ENCODE data around the gene HMG20A. TPM values are rescaled to one million over a fixed set of nuclear protein-coding genes. Genes with fewer than 3 reads are reported as not detected.

HMG20A gene
- total RNA-seq, 1 donor from 2014 or later, result 48.6 TPM

DNA sequence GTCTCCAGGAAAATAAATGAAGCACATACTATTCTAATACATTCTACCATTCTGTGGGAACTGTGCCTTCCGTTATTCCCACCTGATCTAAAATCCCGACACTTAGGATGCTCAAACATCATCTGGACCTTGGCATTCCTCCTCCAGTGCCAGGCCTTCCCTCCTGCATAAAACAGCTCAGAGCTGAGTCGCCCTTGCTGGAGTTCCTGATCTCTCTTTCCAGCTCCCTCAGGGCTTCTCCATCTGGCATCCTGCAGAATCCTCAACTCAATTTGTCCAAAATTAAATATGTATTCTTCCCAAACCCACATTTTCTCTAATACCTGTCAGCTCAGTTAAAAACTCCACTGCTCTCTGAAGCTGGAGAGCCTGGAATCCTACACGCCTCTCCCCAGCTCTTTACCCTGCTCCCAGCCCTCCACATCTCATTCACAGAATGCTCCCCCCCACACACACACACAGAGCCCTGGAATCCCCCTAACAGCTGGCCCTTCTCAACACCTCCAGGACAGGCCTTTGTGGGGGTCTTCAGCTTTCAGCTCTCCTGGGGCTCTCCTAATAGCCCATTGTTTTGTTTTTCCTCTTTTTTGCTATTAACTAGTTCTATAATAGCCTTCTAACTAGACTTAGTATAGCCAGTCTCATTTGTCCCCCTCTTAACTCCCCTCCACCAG, 78.5 kb downstream of the HMG20A start:
- no peak for DNase-seq (ENCODE audit: low read depth)

DNA sequence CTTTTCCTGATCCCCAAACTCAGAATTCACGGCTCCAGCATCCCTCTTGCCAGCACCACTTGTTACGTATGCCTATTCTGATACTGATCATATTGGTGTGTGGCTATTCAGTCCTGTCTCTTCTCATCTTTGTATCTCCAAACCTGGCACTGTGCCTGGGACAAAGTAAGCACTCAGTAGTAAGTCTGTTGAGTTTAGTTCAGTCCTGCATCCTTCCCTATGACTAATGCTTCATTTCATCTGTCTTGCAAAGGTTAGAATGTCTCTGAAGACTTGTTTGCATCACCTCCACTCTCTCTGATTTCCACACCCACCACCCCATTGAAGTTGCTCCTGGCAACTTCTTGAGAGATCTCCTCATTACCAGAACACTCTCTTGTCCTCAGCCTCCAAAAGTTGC, 80.3 kb downstream of the HMG20A start:
- no peak for DNase-seq (ENCODE audit: low read depth)

DNA sequence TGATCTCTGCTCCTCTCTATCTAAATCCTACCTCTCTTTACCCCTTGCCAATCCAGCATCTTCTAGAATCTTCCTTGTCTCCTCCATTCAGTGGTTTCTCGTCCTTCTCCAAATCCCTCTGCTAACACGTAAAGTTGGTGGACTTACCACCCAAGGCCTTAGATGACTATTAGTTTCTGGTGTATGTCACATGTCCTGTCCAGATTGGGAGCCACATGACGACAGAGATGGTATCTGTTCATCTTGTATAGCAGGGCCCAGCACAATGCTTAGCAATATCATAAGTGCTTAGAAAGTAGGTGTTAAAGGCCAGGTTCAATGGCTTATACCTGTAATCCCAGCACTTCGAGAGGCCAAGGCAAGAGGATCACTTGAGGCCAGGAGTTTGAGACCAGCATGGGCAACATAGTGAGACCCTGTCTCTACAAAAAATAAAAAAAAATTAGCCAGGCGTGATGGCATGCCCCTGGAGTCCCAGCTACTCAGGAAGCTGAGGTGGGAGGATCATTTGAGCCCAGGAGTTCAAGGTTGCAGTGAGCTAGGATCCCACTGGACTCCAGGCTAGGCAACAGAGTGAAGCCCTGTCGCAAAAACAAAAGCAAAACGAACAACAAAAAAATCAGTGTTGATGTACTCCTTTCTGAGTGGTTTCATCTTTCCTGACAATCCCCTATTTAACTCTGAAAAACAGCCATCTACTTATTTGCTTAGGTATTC, 81.8 kb downstream of the HMG20A start:
- DNase-seq (ENCODE audit: low read depth), result no peak

DNA sequence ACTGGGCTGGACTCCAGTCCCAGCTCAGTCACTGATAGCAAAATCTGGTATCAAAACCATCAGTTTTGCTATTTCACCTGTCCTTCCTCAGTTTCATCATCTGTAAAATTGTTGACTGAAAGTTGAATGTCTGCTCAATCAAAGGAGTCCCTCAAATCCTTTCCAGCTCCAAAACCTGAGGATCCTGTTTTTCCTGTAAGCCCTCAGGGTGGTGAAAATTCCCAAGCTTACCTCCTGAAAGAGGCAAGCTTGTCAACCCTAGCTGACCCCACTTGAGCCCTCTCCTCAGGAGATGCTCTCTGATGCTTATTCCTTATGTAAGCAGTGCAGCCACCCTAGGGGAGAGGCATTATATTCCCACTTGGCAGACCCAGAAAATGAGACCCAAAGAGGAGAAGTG, 82.6 kb downstream of the HMG20A start:
- no peak for DNase-seq (ENCODE audit: low read depth)

DNA sequence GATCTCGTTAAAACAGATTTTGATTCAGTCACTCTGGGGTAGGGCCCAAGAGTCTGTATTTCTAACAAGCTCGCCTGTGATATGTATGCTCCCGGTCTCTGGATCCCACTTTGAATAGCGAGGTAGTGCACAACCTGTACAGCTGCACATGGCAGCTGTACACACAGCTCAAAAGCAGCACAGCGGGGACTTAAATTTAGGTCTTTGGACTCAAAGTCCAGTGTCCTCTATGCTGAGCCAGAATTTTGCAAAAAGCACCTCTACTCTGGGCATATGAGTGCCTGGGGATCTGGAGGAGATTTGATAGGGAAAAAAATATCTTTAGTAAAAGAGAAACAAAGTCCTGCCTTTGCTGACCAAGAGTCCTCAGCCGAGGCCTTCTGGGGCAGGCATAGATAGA, 83.1 kb downstream of the HMG20A start:
- DNase-seq (ENCODE audit: low read depth), result no peak

DNA sequence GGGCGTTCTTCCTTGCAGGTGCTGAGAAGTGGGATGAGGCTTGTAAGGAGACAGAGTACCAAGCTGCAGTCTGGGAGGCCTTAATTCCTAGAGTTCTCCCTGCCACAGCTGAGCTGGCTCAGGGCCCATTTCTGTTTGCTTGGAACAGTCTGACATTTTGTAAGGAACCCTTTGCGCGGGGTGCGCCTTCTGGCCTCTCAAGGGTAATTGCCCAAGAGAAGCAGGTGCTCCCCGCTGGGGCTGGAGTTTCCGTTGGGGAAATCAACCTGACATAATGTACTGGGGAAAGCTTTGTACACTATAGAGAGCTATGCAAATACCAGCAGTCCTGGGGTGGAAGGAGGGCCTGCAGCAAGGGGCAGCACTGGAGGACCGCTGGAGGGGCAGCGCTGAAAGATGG, 83.6 kb downstream of the HMG20A start:
- DNase-seq (ENCODE audit: low read depth), result no peak

DNA sequence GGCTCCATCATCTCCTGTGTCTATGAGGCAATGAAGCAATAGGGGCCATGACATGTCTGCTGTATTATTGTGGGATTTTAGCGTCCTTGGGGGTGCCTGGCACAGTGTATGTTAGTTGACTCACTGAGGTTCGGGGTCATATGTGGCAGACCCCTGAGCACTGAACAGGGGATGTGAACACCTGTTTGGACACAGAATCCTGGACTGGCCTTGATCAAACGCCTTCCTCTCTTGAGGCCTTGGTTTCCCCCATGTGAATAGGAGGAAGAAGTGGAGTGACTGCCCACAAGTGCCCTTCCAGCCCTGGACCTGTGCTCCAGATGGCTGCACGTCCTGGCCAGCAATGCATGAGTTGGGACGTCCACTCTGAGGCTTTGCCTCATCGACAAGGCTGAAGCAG, 84.2 kb downstream of the HMG20A start:
- DNase-seq (ENCODE audit: low read depth), result no peak

DNA sequence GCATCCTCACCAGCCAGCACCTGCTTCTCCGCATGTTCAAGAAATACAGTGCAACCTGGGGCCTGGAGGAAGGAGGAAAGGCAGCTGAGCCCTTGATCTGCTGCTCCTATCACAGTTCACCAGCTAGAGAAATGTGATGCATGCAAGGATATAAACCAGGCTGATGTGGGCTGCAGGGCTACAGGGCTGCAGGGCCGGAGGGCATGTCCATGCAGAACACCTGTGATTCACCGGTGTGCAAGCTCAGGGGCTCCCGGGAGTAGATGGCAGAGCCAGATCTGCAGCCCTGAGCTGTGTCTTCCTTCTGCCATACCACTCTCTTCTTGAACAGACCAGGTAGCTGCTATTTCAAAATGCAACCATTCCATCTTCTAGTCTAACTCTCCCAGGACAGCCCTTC, 84.9 kb downstream of the HMG20A start:
- no peak for DNase-seq (ENCODE audit: low read depth)

DNA sequence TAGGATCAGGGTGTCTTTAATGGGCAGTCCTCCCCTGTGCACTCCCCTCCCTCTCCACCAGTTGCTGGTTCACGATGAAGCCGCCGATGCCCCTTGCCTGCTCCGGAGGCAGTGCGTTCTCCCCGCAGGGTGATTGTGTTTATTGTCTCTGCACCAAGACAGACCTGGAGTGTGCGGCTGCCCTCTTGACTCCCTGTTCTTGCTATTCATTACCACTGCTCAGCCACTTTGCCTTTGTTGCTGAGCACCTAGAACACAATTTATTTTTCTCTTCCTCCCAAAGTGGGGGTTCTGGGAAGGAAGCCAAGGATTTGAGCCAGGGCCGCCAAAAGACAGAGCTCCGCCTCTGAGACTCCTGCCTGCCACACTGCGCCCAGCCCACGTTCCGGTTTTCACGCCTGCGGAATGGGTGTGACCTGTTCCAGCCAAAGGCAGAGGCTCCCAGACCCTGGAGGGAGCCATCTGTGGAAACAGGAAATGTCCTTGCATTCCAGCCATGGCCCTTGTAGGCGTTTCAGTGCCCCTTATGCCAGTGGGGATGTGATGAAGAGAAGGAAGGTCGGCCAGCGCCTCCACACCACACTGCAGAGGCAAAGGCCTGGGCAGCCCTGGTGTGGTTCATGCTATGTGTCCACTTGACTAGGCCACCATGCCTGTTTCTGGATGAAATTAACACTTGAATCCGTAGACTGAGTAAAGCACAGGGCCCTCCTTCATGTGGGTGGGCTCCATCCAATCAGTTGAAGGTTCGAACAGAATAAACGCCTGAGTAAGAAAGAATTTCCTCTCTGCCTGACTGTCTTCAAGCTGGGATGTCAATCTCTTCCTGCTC, 85.8 kb downstream of the HMG20A start:
- no peak for DNase-seq (ENCODE audit: low read depth)

DNA sequence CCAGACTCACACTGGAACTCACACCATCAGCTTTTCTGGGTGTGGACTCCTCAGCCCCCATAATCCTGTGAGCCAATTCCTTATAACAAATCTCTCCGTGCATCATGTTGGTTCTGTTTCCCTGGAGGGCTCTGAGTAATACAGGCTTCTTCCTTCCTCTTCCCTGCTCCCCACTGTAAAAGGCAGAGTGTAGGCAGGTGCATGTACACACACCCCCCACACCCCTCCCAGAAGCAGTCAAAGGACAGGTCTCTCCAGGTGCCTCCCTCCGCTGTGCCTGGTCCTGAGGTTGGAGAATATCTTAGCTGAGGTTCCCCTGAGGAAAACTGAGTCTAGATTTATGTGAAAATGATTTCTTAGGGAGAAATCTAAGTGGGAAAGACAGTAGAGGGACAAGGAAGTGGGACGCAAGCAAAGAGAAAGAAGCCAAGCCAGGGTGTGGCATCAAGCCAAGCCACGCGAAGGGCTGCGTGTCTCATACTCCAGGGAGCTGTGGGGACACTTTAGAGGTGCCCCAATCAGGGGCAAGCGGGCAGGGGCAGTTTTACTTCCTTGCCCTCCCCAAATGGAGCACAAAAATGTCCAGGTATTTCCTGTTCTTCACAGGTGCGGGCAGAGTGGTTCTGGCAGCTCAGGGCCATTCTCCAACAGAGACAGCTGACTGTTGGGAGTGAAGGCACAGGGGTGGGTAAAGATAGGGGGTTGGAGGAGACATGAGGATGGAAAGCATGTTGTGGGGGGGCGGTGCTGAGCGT, 86.6 kb downstream of the HMG20A start:
- no peak for DNase-seq (ENCODE audit: low read depth)

DNA sequence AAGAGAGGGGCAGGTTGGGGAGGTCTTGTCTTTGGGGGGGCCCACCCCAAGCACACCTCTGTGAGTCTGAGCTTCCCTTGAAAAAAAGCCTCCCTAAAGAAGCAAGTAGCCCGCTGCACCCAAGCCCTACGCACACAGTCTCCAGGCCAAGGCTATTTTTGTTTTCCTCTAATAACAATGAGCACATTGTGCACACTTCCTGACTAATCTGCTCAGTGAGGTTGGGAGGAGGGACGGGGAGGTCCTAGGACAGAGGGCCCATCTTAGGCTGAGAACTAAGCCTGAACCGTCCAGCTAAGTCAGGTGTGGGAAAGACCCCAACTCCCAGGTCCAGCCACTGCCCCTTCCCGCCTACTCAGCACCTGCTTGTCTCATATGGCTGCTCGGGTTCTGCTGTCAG, 87.2 kb downstream of the HMG20A start:
- DNase-seq (ENCODE audit: low read depth), result no peak

DNA sequence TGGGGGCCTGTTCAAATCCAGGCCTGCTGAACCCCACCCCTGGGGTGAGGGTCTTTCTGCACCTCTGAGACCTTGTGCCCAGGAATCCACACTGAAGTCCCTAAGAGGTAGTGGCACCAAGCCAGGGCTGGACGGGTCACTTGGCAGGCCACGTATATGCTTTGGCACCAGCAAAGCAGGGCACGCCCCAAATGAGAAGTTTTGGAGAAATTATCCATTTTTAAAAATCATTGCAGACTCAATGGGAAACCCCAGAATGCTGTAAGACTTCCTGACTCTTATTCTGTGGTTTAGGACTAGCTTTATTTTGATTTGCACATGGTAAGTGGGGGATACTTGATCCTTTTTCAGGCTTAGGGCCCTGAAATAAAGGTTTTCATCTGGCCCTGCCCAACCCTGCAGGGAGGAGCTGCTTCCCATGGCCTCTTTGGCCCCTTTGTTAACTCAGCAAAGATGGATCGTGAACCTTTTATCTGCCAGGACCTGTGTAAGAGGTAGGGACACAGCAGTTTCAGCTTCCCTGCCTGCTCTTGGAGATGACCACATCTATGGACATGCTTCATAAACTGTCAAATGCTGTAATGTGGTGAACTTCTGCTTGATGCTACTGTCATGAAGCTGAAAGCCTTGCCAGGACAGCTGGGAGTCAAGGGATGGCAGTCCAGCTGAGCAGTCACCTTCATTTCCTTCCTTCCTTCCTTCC, 88.0 kb downstream of the HMG20A start:
- DNase-seq (ENCODE audit: low read depth), result no peak

DNA sequence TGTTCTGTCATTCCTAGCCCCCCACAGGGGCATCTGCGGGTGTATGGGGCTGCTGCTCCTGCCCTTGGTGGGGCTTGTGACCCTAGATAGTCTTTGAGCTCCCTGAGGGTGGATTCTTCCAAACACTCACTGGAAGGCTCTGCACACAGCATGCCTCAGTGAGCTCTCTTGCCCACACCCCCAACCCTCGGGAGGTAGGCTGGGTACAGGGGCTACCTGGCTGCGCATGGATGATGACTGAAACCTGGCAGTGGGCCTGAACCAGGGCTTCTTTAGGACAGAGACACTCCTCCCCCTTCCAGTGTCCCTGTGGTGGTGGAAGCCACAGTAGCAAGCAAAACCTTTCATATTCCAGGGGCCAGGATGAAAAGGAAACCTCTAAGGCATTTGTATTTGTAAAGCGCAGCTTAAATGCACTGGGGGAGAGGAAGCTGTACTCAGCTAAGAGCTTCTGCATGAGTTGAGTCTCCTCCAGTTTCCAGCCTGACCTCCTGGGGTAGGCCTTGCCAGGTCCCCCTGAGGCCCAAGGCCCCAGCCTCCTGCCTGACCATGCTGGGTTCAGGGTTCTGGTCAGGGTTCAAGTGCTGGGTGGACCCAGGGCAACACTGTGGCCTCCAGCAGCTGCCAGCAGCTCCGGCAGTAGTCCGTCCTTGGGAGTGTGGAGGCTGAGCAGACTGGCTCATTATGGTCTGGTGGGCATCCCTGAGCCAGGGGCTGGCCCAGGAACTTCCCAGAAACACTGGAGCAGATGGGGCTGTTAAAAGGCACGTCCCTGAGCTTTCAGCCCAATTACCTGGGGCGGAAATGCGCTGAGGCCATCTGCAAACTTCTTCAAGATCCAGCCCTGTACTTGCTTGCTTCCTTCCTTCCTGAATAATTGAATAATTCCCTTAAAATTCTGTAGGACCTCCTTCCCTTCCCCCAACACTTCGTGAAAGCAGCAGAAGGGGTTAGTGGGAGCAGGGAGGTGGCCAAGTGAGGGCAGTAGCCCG, 89.7 kb downstream of the HMG20A start:
- no peak for DNase-seq (ENCODE audit: low read depth)

DNA sequence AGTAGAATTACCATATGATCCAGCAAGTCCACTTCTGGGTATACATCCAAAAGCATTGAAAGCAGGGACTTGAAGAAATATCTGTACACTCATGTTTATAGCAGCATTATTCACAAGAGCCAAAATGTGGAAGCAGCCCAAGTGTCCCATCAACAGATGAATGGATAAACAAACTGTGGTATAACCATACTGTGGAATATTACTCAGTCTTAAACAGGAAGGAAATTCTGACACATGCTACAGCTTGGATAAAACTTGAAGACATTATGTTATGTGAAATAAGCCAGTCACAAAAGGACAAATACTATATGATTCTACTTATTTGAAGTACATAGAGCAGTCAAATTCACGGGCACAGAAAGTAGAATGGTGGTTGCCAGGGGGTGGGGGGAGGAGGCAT, 91.2 kb downstream of the HMG20A start:
- no peak for DNase-seq (ENCODE audit: low read depth)

DNA sequence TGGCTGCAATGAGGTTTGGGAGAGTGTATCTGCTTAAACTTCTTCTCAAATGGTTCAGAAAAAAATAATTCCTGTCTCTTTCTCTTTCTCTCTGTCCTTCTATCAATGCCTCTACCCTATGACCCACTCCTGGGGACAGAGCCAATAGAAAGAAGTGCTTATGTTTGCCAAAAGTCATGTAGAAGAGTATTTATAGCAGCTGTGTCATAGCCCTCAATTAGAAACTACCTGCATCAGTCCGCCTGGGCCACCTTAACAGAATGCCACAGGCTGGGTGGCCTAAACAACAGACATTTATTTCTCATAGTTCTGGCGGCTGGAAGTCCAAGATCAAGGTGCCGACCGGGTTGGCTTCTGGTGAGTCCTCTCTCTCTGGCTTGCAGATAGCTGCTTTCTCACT, 92.5 kb downstream of the HMG20A start:
- DNase-seq (ENCODE audit: low read depth), result no peak

DNA sequence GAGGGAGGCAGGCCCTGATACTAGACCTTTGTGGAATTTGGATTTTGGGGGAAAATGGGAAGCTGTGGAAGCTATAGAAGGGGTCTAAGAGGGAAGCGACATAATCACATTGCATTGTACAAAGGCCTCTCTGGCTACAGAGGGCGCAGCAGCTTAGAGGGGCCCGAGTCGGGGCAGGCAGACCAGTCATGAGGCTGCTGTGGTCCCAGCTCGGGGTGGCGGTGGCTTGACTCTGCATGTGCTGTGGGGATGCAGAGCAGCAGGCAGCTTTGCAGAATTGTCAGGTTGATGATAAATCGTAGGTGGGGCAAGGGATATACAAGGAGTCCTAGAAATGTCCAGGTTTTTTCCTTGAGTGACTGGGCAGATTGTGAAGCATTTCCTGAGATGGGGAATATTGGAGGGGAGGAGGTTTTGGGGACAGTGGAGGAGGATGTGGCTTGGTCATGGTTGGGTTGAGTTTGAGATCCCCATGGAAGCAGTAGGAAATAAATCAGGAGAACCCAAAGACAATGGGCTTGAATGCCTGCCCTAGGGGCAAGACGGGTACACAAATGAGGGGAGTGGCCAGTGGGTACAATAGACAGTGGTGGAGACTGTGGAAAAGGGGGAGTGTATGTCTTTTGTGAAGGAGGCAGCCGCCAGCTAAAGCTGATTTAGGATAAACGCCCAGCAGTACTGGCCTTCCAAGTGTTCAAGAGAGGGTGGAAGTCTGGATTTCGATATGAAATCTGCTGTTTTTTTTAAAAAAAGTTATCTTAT, 94.1 kb downstream of the HMG20A start:
- DNase-seq (ENCODE audit: low read depth), result no peak

DNA sequence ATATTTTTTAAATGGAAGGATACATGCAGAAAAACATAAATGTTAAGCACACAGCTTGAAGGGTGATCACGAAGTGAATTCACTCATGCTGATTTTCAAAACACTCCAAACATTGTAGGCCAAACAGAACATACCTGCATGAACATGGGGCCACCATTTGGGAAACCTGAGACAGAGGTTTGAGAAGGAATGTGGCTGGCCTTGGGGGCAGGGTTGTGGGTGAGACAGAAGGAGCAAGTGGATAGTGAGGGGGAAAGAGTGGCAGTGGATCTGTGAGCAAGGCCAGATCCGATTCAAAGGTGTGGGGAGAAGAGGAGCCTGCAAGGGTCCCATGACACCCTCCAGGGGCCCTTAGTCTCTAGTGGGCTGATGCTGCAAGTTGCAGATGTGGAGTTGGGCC, 94.9 kb downstream of the HMG20A start:
- no peak for DNase-seq (ENCODE audit: low read depth)

DNA sequence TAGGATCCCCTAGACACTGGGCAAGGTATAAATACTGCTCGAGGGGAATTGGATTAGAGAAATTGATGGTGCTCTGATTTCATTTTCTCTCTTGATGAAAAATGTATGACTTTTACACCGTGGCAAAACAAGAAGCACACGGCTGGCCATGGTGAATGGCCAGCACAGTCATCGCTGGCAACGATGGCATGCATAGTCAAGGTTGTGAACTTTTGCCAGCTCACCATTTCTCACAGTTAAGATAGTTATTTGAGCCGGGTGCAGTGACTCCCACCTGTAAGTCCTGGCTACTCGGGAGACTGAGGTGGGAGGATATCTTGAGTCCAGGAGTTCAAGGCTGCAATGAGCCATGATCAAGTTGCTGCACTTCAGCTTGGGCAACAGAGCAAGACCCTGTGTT, 95.4 kb downstream of the HMG20A start:
- DNase-seq (ENCODE audit: low read depth), result no peak

DNA sequence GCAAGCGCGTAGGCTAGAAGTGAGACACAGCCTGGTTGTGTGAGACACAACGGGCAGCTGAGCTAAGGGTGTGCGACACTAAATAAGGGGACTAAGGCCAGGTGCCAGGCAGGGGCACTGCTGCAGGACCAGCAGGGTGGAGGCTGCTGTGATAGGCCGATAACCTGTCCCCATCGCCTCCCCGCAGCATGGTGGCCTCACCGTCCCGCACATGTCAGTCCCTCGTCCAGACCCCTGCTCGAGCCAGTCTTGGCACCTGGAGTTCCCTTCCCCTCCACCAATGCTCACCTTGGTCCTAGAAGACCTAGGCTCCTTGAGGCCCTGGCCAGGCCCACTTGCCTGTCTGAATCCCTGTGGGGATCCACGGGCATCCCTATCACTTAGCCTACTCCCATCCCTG, 96.1 kb downstream of the HMG20A start:
- no peak for DNase-seq (ENCODE audit: low read depth)

DNA sequence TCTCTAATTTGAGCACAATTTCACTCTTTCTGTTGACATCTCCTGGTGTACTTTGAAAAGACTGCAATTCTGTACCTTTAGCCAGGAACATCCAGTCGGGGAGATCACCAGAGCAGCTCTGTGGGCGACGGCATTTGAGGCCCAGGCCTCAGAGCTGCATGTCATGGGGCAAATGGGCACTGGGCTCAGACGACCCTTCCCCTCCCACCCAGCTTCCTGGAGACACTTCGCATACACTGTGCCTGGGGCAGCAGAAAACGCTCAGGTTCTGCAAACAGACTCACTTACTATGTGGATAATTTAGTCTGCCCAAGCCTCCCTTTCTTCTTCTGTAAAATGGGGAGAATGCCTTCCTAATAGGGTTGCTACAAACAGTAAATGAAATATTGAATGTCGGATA, 96.9 kb downstream of the HMG20A start:
- DNase-seq (ENCODE audit: low read depth), result no peak
